GM19324 (cell line): ENCODE results near the gene SRRM3.
"Not testable (repeated sequence)": the region's sequence is repeated elsewhere in the genome, so short reads cannot be mapped to it uniquely, and the experiment has no call there.

Experiments used
- ATAC-seq: cut with Tn5 transposase; IDR thresholded peaks from one replicate; pipeline ENCODE4 v1.9.1; 2021; ENCODE audit warnings: mild to moderate bottlenecking, moderate library complexity; ENCODE audit not compliant: unreplicated experiment, low FRiP score

The SRRM3 gene

GRCh38 chr7:76261329-76261728, 59.6 kb downstream of the SRRM3 start:
- no peak for ATAC-seq

GRCh38 chr7:76261931-76262330, 60.2 kb downstream of the SRRM3 start:
- no peak for ATAC-seq

DNA sequence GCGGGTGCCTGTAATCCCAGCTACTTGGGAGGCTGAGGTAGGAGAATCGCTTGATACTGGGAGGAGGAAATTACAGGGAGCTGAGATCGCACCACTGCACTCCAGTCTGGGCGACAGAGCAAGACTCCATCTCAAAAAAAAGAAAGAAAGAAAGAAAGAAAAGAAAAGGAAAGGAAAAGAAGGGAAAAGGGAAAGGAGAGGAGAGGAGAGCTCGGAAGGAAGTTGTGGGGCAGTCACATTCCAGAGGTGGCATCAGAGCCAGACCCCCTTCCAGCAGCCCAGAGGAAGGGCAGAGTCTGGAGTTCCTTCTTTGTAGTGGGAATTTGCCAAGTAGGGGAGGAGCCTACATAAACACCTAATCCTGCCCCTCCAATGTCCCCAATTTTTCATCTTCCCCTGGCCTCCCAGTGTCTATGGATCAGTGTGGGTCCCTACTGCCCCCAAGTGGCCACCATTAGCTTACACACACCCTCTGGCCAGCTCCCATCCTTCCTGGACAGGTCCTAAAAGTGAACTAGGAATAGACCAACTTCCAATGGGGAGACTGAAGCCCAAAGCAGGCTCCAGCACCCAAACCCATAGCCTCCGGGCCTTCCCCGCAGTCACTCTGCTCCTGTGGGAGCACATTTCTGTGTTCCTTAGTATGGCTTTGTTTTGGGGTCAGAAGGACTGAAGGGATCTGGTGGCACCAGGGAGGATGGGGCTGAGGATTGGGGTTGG, 61.1 kb downstream of the SRRM3 start:
- ATAC-seq = no peak

DNA sequence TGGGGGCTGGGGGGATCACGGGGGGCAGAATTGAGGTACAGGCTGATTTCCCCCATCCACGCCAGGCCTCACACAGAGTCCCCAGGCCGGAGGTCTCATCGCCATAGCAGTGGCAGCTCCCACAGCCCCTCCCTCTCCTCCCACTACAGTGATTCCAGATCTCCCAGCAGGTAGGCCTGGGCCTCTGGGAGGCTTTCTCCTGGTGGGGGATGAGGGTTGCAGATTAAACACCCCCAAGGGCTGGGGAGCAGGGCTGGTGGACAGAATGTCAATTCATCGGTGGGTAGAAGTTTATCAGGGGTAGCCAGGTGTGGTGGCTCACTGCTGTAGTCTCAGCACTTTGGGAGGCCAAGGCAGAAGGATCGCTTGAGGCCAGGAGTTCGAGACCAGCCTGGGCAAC, 63.6 kb downstream of the SRRM3 start:
- no peak for ATAC-seq

DNA sequence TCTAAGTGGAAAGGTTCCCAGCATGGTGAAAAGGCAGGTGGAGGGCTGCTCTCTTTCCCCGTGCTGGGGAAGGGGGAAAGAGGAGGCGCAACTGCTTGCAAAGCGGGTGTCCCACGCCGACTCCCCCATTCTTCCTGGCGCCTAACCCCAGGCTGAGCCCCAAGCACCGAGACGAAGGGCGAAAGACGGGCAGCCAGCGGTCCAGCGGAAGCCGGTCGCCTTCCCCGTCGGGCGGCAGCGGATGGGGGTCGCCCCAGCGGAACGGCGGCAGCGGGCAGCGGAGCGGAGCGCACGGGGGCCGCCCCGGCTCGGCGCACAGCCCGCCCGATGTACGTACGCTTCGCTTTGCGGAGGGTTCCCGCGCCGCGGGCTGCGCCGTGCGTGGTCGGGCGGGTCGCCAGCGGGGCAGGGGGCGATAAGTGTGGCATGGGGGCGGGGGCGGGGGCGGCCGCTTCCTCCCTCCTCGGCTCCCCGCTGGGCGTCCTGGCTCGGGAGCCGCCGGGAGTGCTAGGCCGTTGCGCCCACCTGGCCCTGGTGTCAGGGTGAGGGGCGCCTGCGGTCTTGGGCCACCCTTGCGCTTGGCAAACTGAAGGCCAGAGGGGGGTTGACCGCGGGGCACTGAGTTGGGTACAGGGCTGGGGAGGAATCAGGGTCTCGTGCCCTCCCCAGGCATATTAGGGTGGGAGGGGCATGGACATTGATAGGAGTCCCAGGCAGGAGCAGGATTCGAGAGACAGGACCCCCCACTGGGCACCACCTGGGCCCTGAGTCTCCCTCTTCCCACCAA, 65.6 kb downstream of the SRRM3 start:
- ATAC-seq = no peak

- ATAC-seq = no peak
These were observed 66.1 kb downstream of the SRRM3 start for GRCh38 chr7:76267894-76268183.

GRCh38 chr7:76268376-76268775, 66.7 kb downstream of the SRRM3 start:
- ATAC-seq = no peak

DNA sequence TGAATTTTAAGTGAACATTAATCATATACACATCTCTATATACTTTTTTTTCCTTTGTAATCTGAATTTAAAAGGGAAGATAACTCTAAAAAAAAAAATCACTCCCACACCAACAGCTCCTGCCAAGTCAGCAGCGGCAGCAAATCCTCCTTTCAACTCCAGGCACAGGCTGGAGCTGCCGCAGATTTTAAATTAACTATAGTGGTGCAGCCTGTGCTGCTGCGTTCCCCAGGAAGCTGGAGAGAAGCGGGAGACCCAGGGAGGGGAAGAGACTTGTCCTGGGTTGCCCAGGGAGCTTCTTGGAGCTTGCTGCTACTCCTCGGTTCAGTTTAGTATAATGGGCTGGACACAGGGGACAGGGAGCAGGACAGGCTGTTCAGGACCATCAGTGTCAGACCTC, 68.2 kb downstream of the SRRM3 start:
- no peak for ATAC-seq

DNA sequence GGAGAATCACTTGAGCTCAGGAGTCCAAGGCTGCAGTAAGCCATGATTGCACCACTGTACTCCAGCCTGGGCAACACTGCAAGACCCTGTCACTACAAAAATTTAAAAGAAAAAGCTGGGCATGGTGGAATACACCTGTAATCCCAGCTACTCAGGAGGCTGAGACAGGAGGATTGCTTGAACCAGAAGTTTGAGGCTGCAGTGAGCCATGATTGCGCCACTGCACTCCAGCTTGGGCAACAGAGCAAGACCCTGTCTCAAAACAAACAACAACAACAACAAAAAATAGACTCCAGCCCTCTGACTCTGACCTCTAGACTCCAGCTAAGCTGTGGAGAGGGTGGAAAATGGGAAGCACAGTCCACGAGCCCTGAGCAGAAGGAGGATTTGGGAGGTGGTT, 69.7 kb downstream of the SRRM3 start:
- ATAC-seq = not testable (repeated sequence)

DNA sequence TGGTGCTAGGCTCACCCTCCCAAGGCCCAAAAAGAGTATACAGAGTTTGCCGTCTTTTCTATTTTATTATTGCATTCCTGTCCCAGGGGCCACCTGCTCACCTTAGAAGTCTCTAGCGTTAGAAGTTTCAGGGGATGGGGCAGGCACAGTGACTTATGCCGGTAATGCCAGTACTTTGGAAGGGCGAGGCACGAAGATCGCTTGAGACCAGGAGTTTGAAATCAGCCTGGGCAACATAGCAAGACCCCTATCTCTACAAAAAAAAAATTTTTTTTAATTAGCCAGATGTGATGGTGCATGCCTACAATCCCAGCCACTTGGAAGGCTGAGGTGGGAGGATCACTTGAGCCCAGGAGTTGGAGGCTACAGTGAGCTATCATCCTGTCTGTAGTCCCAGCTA, 70.4 kb downstream of the SRRM3 start:
- ATAC-seq = no peak

- no peak for ATAC-seq
These were observed 71.3 kb downstream of the SRRM3 start for GRCh38 chr7:76272851-76273497.

DNA sequence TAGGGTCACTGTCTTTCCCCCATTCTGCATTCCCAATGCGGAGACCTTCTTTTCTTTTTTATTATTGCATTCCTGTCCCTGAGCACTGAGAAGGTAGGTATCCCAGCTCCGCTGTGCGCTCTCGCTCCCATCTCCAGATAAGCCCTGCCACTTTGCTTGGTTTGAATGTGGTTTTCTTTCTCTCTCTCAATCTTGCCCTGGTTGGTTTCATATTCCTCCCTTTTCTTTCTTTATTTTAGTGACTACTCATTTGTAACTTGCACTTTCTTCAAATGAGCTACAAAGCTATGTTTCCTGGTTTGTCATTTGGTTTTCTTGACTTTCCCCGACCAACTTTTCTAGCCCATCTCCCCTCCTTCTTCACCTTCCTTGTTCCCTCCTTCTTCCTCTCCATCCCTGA, 71.8 kb downstream of the SRRM3 start:
- ATAC-seq = no peak

- ATAC-seq = no peak
These were observed 76.8 kb downstream of the SRRM3 start for GRCh38 chr7:76278540-76278939.

DNA sequence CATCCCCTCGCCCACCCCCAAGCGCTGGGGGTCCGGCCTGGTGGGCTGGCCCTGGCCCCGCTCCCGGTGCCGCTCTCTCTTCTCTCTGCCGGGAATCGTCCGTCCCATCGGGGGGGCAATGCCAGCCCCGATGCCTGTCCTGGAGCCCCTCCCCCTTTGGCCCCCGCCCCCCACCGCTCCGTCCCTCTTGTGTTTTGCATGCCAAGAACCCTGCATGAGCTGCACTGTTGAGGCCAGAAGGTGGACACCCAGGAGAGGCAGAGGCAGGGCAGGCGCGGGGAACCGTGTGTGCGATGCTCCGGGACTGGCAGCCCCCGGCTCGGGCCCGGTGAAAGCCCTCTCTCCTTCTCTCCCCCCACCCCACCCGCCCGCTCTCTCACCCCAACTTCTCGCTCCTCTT, 78.7 kb downstream of the SRRM3 start:
- ATAC-seq = no peak

DNA sequence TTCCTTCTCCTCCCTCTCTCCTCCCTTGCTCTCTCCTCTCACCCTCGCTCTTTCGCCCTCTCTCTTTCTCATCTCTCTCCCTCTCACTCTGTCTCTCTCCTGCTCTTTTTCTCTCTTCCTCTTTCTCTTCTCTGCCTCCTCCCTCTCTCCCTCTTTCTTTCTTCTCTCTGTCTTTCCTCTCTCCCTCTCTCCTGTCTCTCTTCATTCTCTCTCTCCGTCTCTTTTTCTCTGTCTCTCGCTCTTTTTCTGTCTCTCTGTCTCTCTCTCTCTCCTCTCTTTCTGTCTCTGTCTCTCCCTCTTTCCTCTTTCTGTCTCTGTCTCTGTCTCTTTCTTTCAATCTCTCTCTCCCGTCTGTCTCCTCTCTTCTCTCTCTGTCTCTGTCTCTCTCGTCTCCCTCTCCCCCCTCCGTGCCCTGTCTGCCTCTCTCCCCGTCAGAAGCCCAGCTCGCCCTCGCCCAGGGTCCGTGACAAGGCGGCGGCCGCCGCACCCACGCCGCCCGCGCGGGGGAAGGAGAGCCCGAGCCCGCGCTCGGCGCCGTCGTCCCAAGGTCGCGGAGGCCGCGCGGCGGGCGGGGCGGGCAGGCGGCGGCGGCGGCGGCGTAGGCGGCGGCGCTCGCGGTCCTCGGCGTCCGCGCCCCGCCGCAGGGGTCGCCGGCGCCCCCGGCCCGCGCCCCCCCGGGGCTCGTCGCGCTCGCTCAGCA, 79.5 kb downstream of the SRRM3 start:
- no peak for ATAC-seq

- no peak for ATAC-seq
These were observed 80.1 kb downstream of the SRRM3 start for GRCh38 chr7:76281706-76282343.

DNA sequence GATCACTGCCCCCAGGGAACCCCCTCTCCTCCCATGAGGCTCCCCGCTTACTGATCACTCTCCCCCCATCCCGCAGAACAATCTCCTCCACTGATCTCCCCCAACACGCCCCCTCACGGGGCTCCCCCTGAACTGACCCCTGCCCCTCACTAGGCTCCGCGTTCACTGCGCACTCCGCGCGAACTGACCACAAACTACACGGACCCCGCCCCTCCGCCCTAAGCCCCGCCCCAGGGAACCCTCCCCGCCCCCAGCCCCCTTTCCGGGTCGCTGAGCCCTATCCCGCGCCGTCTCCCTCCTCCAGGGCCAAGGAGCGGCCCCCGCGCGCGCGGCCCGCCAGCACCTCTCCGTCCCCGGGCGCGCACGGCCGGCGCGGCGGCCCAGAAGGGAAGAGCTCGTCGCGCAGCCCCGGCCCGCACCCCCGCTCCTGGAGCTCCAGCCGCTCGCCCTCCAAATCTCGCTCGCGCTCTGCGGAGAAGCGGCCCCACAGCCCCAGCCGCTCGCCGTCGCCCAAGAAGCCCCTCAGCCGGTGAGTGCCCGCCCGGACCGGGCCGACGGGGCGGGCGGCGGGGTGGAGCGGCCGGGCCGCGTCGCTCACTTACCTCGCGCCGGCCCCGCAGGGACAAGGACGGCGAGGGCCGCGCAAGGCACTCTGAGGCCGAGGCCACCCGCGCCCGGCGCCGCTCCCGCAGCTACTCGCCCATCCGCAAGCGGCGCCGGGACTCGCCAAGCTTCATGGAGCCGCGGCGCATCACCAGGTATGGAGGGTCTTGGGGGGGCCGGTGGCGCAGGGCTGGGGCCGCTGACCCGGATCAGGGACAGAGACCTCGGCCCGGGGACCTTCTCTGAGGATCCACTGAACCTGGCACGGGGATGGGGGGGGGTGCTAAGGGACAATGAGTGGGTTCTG, 80.9 kb downstream of the SRRM3 start:
- ATAC-seq = no peak

DNA sequence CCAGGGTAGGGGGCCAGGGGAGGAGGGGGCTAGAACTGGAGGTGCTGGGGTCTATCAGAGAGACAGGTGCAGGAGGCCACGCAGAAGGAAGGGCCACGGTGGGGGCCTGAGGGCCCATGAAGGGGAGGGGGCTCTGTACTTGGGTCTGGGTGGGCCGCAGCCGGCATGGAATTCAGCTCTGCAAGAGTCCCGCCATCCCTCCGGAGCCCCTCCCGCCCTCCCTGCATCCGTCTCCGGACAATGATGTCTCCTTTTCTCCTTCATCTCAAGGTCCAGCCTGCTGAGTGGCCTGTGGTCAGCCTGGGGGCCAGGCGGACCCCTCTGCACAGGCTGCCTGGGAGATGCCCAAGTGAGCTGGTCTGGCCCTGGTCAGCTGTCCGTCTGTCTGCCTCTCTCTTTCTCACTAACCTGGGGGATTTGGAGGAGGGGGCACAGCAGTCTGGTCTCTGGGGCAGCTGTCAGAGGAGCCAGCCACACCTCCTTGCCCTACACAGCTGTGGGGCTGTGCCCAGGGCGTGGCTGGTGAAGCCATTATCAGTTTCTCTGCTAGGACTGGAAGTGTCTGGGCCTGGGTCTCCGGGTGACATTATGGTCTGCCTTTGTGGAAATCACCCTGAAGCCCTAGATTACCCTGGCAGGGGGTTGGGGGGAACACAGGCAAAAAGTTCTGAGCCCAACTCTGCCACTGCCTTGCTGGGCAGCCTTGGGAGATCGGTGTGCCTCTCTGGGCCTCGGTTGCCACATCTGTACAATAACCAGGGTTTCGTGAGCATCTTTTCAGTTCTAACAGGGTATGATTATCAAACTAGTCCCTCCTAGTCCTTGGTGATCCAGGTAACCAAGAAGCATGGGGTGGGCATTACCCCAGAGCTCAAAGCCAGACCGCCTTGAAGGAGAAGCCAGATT, 81.8 kb downstream of the SRRM3 start:
- no peak for ATAC-seq
